ENCODE measurements around the gene GLDC.

GLDC gene

DNA sequence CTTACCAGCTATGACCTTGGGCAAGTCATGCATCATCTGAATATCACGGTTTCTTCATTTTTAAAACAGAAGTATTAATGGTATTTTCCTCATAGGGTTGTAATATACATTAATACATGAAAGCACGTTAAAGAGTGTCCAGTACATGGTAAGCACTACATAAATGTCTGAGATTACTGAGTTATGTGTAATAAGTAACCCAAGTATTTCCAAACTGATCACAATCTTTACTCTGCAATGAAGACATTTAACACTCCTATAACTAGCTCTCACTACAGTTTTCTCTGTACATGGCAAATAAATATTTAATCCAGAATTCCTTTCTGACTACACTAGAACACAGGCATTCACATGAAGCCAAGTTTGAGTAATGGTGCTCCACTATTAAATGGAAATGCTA, 4.0 kb downstream of the GLDC start:
- Histone ChIP-seq H3K9me3 (ENCODE audit: control insufficient read depth in 1 of 2, low read length in 2 of 2) (no peaks in the 10 kb centered on the region), H3K9ac (ENCODE audit: low read depth in 1 of 2, low read length in 2 of 2) (no peak overlapping the region), H3K4me1 (ENCODE audit: control insufficient read depth in 1 of 2, insufficient read depth in 2 of 2, low read length in 2 of 2) (peaks cover 8 to 11% of the 10 kb centered on the region in 2 donors), H3K27me3 (ENCODE audit: control insufficient read depth in 1 of 2, insufficient read depth in 2 of 2, low read length in 2 of 2) (peaks cover 16 to 26% of the 10 kb centered on the region in 2 donors), H3K27ac (ENCODE audit: low read depth, low read length) (no peak overlapping the region), H3K36me3 (ENCODE audit: control insufficient read depth in 1 of 2, insufficient read depth in 2 of 2, low read length in 2 of 2) (no peaks in the 10 kb centered on the region), H3K4me3 (ENCODE audit: low read depth in 1 of 2, low read length in 2 of 2) (no peak overlapping the region)

DNA sequence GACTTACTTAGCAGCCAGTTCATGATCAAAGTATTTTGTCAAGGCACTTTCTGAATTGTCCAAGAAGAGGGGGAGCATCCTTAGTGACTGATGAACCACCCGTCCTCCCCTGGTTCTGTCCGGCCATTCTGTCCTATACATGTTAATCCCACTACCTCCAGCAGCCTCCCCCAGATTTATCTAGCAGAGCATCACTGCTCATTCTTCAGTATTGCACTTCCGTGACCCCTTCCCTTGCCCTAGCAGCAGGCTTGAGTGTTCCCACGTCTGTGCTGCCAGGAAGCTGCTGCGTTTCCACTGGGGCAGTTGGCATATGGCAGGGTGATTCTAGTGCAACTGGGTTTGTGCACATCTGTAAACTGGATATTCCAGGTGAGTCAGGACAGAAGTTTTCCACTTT, 4.5 kb downstream of the GLDC start:
- Histone ChIP-seq H3K27me3 (ENCODE audit: control insufficient read depth in 1 of 2, insufficient read depth in 2 of 2, low read length in 2 of 2) (peaks cover 16 to 23% of the 10 kb centered on the region in 2 donors), H3K9me3 (ENCODE audit: control insufficient read depth in 1 of 2, low read length in 2 of 2) (no peaks in the 10 kb centered on the region), H3K4me3 (ENCODE audit: low read depth in 1 of 2, low read length in 2 of 2) (no peak overlapping the region), H3K27ac (ENCODE audit: low read depth, low read length) (no peak overlapping the region), H3K9ac (ENCODE audit: low read depth in 1 of 2, low read length in 2 of 2) (no peak overlapping the region), H3K4me1 (ENCODE audit: control insufficient read depth in 1 of 2, insufficient read depth in 2 of 2, low read length in 2 of 2) (peaks cover 8% of the 10 kb centered on the region in 2 donors), H3K36me3 (ENCODE audit: control insufficient read depth in 1 of 2, insufficient read depth in 2 of 2, low read length in 2 of 2) (no peaks in the 10 kb centered on the region)

GRCh38 chr9:6640268-6641051, 5.1 kb downstream of the GLDC start:
- Histone ChIP-seq H3K27ac (ENCODE audit: low read depth, low read length) (no peak overlapping the region), H3K4me1 (ENCODE audit: control insufficient read depth in 1 of 2, insufficient read depth in 2 of 2, low read length in 2 of 2) (peaks cover 4 to 8% of the 10 kb centered on the region in 2 donors)

DNA sequence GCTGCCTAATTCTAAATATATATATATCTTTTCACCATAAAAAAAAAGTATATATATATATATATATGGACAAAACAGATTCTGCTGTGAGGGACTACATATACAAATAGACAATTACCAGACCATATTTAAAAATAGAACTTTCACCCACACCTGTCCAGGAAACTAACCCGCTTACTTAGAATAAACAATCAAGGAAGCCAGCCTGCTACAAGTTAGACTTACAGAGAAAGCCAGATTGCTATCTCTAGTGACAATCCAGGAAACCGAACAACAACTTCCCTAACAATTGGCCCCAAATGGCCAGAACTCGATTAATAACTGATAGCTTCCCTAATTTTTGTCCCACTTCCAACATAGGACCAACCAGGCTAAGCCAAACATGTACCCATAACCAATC, 5.9 kb downstream of the GLDC start:
- H3K27me3 ChIP-seq (ENCODE audit: control insufficient read depth in 1 of 2, insufficient read depth in 2 of 2, low read length in 2 of 2): peaks cover 14 to 16% of the 10 kb centered on the region in 2 donors
- H3K9ac ChIP-seq (ENCODE audit: low read depth in 1 of 2, low read length in 2 of 2): no peak overlapping the region

More at GRCh38 chr9:6640268-6641051, 5.1 kb downstream of the GLDC start:
- H3K4me3 ChIP-seq (ENCODE audit: low read depth in 1 of 2, low read length in 2 of 2): no peak overlapping the region
- no peak overlapping the region for H3K9ac ChIP-seq (ENCODE audit: low read depth in 1 of 2, low read length in 2 of 2)
- no peaks in the 10 kb centered on the region for H3K36me3 ChIP-seq (ENCODE audit: control insufficient read depth in 1 of 2, insufficient read depth in 2 of 2, low read length in 2 of 2)
- no peaks in the 10 kb centered on the region for H3K9me3 ChIP-seq (ENCODE audit: control insufficient read depth in 1 of 2, low read length in 2 of 2)
- H3K27me3 ChIP-seq (ENCODE audit: control insufficient read depth in 1 of 2, insufficient read depth in 2 of 2, low read length in 2 of 2): peaks cover 16 to 19% of the 10 kb centered on the region in 2 donors

DNA sequence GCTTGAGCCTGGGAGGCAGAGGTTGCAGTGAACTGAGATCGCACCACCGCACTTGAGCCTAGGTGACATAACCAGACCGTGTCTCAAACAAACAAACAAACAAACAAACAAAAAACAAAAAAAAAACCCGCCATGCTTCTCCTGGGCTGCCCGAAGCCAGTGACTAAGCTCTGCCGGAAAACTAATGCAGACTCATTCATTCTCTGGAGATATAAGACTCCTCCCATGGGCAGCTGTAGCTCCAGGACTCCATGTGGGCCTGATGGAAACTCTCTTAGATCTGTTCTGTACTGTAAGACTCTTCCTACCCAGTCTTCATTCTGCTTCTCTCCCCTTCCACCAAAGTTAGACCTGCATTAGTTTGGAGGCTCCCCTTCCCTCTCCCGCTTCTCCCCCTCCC, 11.1 kb downstream of the GLDC start:
- peaks cover 0 to 3% of the 10 kb centered on the region in 2 donors for H3K4me1 ChIP-seq (ENCODE audit: control insufficient read depth in 1 of 2, insufficient read depth in 2 of 2, low read length in 2 of 2)
- H3K27ac ChIP-seq (ENCODE audit: low read depth, low read length): no peak overlapping the region
- no peak overlapping the region for H3K4me3 ChIP-seq (ENCODE audit: low read depth in 1 of 2, low read length in 2 of 2)

More for the DNA sequence above, 5.9 kb downstream of the GLDC start:
- no peaks in the 10 kb centered on the region for H3K9me3 ChIP-seq (ENCODE audit: control insufficient read depth in 1 of 2, low read length in 2 of 2)
- H3K27ac ChIP-seq (ENCODE audit: low read depth, low read length): no peak overlapping the region
- H3K36me3 ChIP-seq (ENCODE audit: control insufficient read depth in 1 of 2, insufficient read depth in 2 of 2, low read length in 2 of 2): no peaks in the 10 kb centered on the region
- H3K4me1 ChIP-seq (ENCODE audit: control insufficient read depth in 1 of 2, insufficient read depth in 2 of 2, low read length in 2 of 2): peaks cover 0 to 3% of the 10 kb centered on the region in 2 donors
- no peak overlapping the region for H3K4me3 ChIP-seq (ENCODE audit: low read depth in 1 of 2, low read length in 2 of 2)

DNA sequence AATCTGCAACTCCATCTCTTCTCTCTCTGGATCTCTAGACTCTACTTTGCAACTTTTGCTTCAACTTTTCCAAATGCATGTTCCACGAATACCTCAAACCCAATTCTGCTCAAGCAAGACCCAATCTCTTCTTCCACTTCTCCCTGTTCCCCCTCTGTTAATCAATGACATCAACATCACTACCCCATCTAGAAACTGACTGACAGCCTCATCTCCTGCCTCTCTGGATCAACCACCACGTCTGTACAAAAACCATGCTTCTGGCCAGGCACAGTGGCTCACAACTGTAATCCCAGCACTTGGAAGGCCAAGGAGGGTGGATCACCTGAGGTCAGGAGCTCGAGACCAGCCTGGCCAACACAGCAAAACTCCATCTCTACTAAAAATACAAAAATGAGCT, 12.2 kb downstream of the GLDC start:
- Histone ChIP-seq H3K36me3 (ENCODE audit: control insufficient read depth in 1 of 2, insufficient read depth in 2 of 2, low read length in 2 of 2) (no peaks in the 10 kb centered on the region), H3K4me3 (ENCODE audit: low read depth in 1 of 2, low read length in 2 of 2) (no peak overlapping the region), H3K27me3 (ENCODE audit: control insufficient read depth in 1 of 2, insufficient read depth in 2 of 2, low read length in 2 of 2) (no peaks in the 10 kb centered on the region), H3K4me1 (ENCODE audit: control insufficient read depth in 1 of 2, insufficient read depth in 2 of 2, low read length in 2 of 2) (peaks cover 0 to 3% of the 10 kb centered on the region in 2 donors), H3K27ac (ENCODE audit: low read depth, low read length) (no peak overlapping the region), H3K9me3 (ENCODE audit: control insufficient read depth in 1 of 2, low read length in 2 of 2) (no peaks in the 10 kb centered on the region), H3K9ac (ENCODE audit: low read depth in 1 of 2, low read length in 2 of 2) (no peak overlapping the region)

More for the DNA sequence above, 11.1 kb downstream of the GLDC start:
- Histone ChIP-seq H3K27me3 (ENCODE audit: control insufficient read depth in 1 of 2, insufficient read depth in 2 of 2, low read length in 2 of 2) (no peaks in the 10 kb centered on the region), H3K9ac (ENCODE audit: low read depth in 1 of 2, low read length in 2 of 2) (no peak overlapping the region), H3K36me3 (ENCODE audit: control insufficient read depth in 1 of 2, insufficient read depth in 2 of 2, low read length in 2 of 2) (no peaks in the 10 kb centered on the region), H3K9me3 (ENCODE audit: control insufficient read depth in 1 of 2, low read length in 2 of 2) (no peaks in the 10 kb centered on the region)

- Histone ChIP-seq H3K9ac (ENCODE audit: low read depth in 1 of 2, low read length in 2 of 2) (no peak overlapping the region), H3K4me3 (ENCODE audit: low read depth in 1 of 2, low read length in 2 of 2) (no peak overlapping the region), H3K9me3 (ENCODE audit: control insufficient read depth in 1 of 2, low read length in 2 of 2) (no peaks in the 10 kb centered on the region), H3K27ac (ENCODE audit: low read depth, low read length) (no peak overlapping the region), H3K4me1 (ENCODE audit: control insufficient read depth in 1 of 2, insufficient read depth in 2 of 2, low read length in 2 of 2) (peaks cover 0 to 3% of the 10 kb centered on the region in 2 donors), H3K27me3 (ENCODE audit: control insufficient read depth in 1 of 2, insufficient read depth in 2 of 2, low read length in 2 of 2) (no peaks in the 10 kb centered on the region), H3K36me3 (ENCODE audit: control insufficient read depth in 1 of 2, insufficient read depth in 2 of 2, low read length in 2 of 2) (no peaks in the 10 kb centered on the region)
Measured at GRCh38 chr9:6632516-6633183, 12.9 kb downstream of the GLDC start.

DNA sequence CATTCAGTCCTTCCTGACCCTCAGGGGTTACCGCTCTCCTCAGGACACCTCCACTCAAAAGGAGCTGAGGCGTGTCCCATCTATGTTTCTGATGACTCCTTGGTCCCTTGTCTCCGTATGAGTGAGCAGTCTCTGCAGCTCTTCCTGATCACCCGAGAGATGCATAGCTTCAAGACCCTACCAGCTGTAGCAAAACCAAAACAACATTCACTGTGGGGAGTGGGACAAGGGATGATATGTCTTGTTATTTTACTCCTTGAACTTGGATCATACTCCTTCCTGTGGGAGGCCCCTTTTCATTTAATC, 14.4 kb downstream of the GLDC start:
- Histone ChIP-seq H3K9me3 (ENCODE audit: control insufficient read depth in 1 of 2, low read length in 2 of 2) (no peaks in the 10 kb centered on the region), H3K4me1 (ENCODE audit: control insufficient read depth in 1 of 2, insufficient read depth in 2 of 2, low read length in 2 of 2) (peaks cover 0 to 3% of the 10 kb centered on the region in 2 donors), H3K4me3 (ENCODE audit: low read depth in 1 of 2, low read length in 2 of 2) (no peak overlapping the region), H3K27ac (ENCODE audit: low read depth, low read length) (peak overlapping the region; percentile 14), H3K36me3 (ENCODE audit: control insufficient read depth in 1 of 2, insufficient read depth in 2 of 2, low read length in 2 of 2) (no peaks in the 10 kb centered on the region), H3K9ac (ENCODE audit: low read depth in 1 of 2, low read length in 2 of 2) (no peak overlapping the region), H3K27me3 (ENCODE audit: control insufficient read depth in 1 of 2, insufficient read depth in 2 of 2, low read length in 2 of 2) (no peaks in the 10 kb centered on the region)

DNA sequence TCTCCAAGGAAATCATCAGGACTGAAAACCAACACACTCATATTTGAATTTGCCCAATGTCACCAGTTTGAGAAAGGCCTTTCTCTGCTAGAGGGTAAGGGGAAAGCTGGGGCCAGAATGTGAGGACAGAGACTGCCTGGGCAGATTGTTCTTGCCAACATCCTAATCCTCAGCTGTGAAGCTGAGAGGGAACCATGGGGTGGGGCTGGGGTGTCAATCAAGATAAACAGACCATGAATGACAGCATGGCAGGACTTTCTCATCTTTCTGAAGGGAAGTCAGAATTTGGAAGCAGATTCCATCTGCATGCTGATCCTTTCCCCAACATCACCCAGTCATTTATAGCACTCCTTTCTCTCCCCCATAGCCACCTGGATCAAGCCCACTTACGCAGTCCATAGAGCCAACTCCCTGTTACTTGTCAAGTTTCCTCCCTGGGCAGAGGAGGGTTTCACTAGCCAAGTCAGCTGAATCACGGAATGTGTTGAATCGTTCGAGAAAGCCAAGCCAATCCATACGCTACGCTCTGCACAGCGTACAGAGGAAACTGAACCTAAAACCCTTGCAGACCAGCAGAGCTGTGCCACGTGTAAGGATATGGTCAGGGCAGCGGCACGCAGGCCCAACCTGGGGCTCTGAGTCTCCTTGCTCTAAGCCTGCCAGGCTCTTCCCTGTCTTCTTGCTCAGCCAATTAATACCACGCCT, 14.9 kb downstream of the GLDC start:
- H3K27ac ChIP-seq (ENCODE audit: low read depth, low read length): peak overlapping the region; percentile 14
- H3K4me3 ChIP-seq (ENCODE audit: low read depth in 1 of 2, low read length in 2 of 2): no peak overlapping the region
- H3K4me1 ChIP-seq (ENCODE audit: control insufficient read depth in 1 of 2, insufficient read depth in 2 of 2, low read length in 2 of 2): peaks cover 0 to 3% of the 10 kb centered on the region in 2 donors
- H3K27me3 ChIP-seq (ENCODE audit: control insufficient read depth in 1 of 2, insufficient read depth in 2 of 2, low read length in 2 of 2): no peaks in the 10 kb centered on the region
- no peak overlapping the region for H3K9ac ChIP-seq (ENCODE audit: low read depth in 1 of 2, low read length in 2 of 2)
- H3K9me3 ChIP-seq (ENCODE audit: control insufficient read depth in 1 of 2, low read length in 2 of 2): no peaks in the 10 kb centered on the region
- no peaks in the 10 kb centered on the region for H3K36me3 ChIP-seq (ENCODE audit: control insufficient read depth in 1 of 2, insufficient read depth in 2 of 2, low read length in 2 of 2)

- Histone ChIP-seq H3K9ac (ENCODE audit: low read depth in 1 of 2, low read length in 2 of 2) (no peak overlapping the region), H3K4me3 (ENCODE audit: low read depth in 1 of 2, low read length in 2 of 2) (no peak overlapping the region), H3K27ac (ENCODE audit: low read depth, low read length) (no peak overlapping the region), H3K27me3 (ENCODE audit: control insufficient read depth in 1 of 2, insufficient read depth in 2 of 2, low read length in 2 of 2) (no peaks in the 10 kb centered on the region), H3K36me3 (ENCODE audit: control insufficient read depth in 1 of 2, insufficient read depth in 2 of 2, low read length in 2 of 2) (no peaks in the 10 kb centered on the region), H3K9me3 (ENCODE audit: control insufficient read depth in 1 of 2, low read length in 2 of 2) (no peaks in the 10 kb centered on the region), H3K4me1 (ENCODE audit: control insufficient read depth in 1 of 2, insufficient read depth in 2 of 2, low read length in 2 of 2) (peaks cover 0 to 3% of the 10 kb centered on the region in 2 donors)
Measured at GRCh38 chr9:6628704-6629103, 16.8 kb downstream of the GLDC start.
